Breast epithelium (tissue), 3 donors: ENCODE results near the gene C1orf53.

Experiments used
- CTCF ChIP-seq, 3 donors: fragments of 450-650 bp; IDR thresholded peaks; one replicate each; pipeline ENCODE4 v1.5.1; 2016 to 2017; ENCODE audit warnings: antibody characterized with exemption in 3 of 3, mild to moderate bottlenecking in 3 of 3, moderate library complexity in 3 of 3
- POLR2A ChIP-seq: fragments of 450-650 bp; IDR thresholded peaks from one replicate; pipeline ENCODE4 v1.6.1; 2016; ENCODE audit warnings: antibody characterized with exemption, mild to moderate bottlenecking, moderate library complexity

DNA sequence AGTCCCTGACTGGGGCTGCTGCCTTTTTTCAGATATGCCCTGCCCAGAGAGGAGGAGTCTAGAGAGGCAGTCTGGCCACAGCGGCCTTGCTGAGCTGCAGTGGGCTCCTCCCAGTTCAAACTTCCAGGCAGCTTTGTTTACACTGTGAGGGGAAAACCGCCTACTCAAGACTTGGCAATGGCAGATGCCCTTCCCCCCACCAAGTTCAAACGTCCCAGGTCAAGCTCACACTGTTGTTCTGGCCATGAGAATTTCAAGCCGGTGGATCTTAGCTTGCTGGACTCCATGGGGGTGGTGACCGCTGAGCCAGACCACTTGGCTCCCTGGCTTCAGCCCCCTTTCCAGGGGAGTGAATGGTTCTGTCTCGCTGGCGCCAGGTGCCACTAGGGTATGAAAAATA, 18.3 kb upstream of the C1orf53 start:
- TF ChIP-seq CTCF (IDR thresholded peaks at IDR 0.05), result no peak
- TF ChIP-seq POLR2A, result no peak
